GM12878 (cell line): ENCODE measurements around the gene CIAO2B. TPM values are rescaled to one million over a fixed set of nuclear protein-coding genes. Genes with fewer than 3 reads are reported as not detected.

ENCODE experiments used
- ATAC-seq: fragments of 200-7000 bp; cut with Tn5 transposase; 3 replicates; pipeline ENCODE4 v1.9.1; 2020; ENCODE audit warnings: mild to moderate bottlenecking, moderate library complexity
- BruUV-seq: library from RNA; stranded (reverse); fragments of 400-500 nt; replicated peaks from 2 replicates; lab custom pipeline; 2021; lab: Mats Ljungman, UMichigan
- CTCF ChIA-PET: fragments of 300-600 bp; sonication (Branson Sonifier 250); formaldehyde crosslinking; extraction: SDS; loops from one replicate; lab custom pipeline; 2021; ENCODE audit warnings: inconsistent platforms; lab: Yijun Ruan, JAX
- POLR2A ChIA-PET: fragments of 350-600 bp; formaldehyde crosslinking; extraction: SDS; loops from one replicate; lab custom pipeline; 2021; ENCODE audit warnings: inconsistent platforms; lab: Charles Lee
- RAD21 ChIA-PET: fragments of 300-600 bp; sonication (Branson Sonifier 250); formaldehyde crosslinking; loops from one replicate; lab custom pipeline; 2023; ENCODE audit warnings: antibody characterized with exemption; ENCODE audit not compliant: unreplicated experiment; lab: Charles Lee
- SMC1A ChIA-PET: fragments of 300-600 bp; sonication (Branson Sonifier 250); formaldehyde crosslinking; loops from one replicate; lab custom pipeline; 2023; ENCODE audit not compliant: unreplicated experiment, uncharacterized antibody; lab: Charles Lee
- DNase-seq: peaks from one replicate; pipeline ENCODE4 v3.0.0-alpha.2; 2011; ENCODE audit warnings: low read depth, low spot score
- FAIRE-seq: peaks from 3 replicates; lab custom pipeline; 2011; peaks lifted over from hg19 to GRCh38; lab: Jason Lieb, UNC
- H2AFZ ChIP-seq: 2 replicates; pipeline ENCODE4 v1.6.0; 2011; ENCODE audit warnings: low read depth, low read length, control low read depth; ENCODE audit not compliant: control insufficient read depth
- H3K27ac ChIP-seq: 2 replicates; pipeline ENCODE4 v1.5.1; 2011; ENCODE audit warnings: control low read depth; ENCODE audit not compliant: control insufficient read depth, insufficient read depth
- H3K27me3 ChIP-seq, 2 experiments: replicated peaks in 1 of 2; 2 replicates each; pipeline versions ENCODE4 v1.6.0 to v1.6.1; 2011; ENCODE audit warnings: low read length in 1 of 2; ENCODE audit not compliant: control insufficient read depth in 2 of 2, insufficient read depth in 2 of 2
- H3K36me3 ChIP-seq, 2 experiments: 2 replicates each; pipeline ENCODE4 v1.5.1; 2011; ENCODE audit warnings: low read length in 1 of 2; ENCODE audit not compliant: control insufficient read depth in 2 of 2, insufficient read depth in 2 of 2
- H3K4me1 ChIP-seq: 2 replicates; pipeline ENCODE4 v1.6.1; 2011; ENCODE audit warnings: mild to moderate bottlenecking, low read length, moderate library complexity, mixed read lengths; ENCODE audit not compliant: control insufficient read depth, insufficient read depth
- H3K4me2 ChIP-seq: 2 replicates; pipeline ENCODE4 v1.6.0; 2011; ENCODE audit warnings: control low read depth; ENCODE audit not compliant: control insufficient read depth, insufficient read depth
- H3K4me3 ChIP-seq: fragments of 200-600 bp; sonication (generic); 2 replicates; pipeline ENCODE4 v1.5.1; 2016
- H3K79me2 ChIP-seq: 2 replicates; pipeline ENCODE4 v1.6.0; 2011; ENCODE audit warnings: low read length; ENCODE audit not compliant: control insufficient read depth, insufficient read depth
- H3K9ac ChIP-seq: 2 replicates; pipeline ENCODE4 v1.8.0; 2011; ENCODE audit warnings: low read length, control low read depth, mixed read lengths; ENCODE audit not compliant: control insufficient read depth, insufficient read depth
- H3K9me3 ChIP-seq: replicated peaks from 3 replicates; pipeline ENCODE4 v1.5.1; 2011; ENCODE audit warnings: mild to moderate bottlenecking, low read length; ENCODE audit not compliant: control insufficient read depth, insufficient read depth
- H4K20me1 ChIP-seq: 2 replicates; pipeline ENCODE4 v1.6.0; 2011; ENCODE audit not compliant: control insufficient read depth, insufficient read depth
- BCL11A ChIP-seq: IDR thresholded peaks from 2 replicates; pipeline ENCODE4 v1.6.1; 2011; ENCODE audit warnings: low read depth, low read length
- HCFC1 ChIP-seq: fragments of 150-350 bp; IDR thresholded peaks from 2 replicates; pipeline ENCODE4 v1.6.1; 2014; ENCODE audit warnings: low read length
- HDGF ChIP-seq: fragments of 450-650 bp; IDR thresholded peaks from 2 replicates; pipeline ENCODE4 v1.6.1; 2016; ENCODE audit warnings: antibody characterized with exemption
- RFX5 ChIP-seq: IDR thresholded peaks from 2 replicates; pipeline ENCODE4 v1.6.1; 2011; ENCODE audit warnings: low read depth, low read length, improper control_type of control experiment
- STAT1 ChIP-seq: fragments of 450-650 bp; conservative IDR thresholded peaks from 2 replicates; pipeline ENCODE4 v1.6.1; 2014; ENCODE audit warnings: antibody characterized with exemption, mild to moderate bottlenecking
- TAF1 ChIP-seq: IDR thresholded peaks from 2 replicates; pipeline ENCODE4 v1.6.1; 2011; ENCODE audit warnings: mild to moderate bottlenecking, low read depth, low read length, borderline replicate concordance
- USF2 ChIP-seq: IDR thresholded peaks from 2 replicates; pipeline ENCODE4 v1.6.1; 2011; ENCODE audit warnings: low read depth, low read length, improper control_type of control experiment, borderline replicate concordance
- ZSCAN29 ChIP-seq: fragments of 450-650 bp; IDR thresholded peaks from 2 replicates; pipeline ENCODE4 v1.6.1; 2017; ENCODE audit warnings: mild to moderate bottlenecking, moderate library complexity
- WGBS: methylation state at CpG from one replicate; pipeline ENCODE4 v1.1.6; 2016; ENCODE audit warnings: low lambda C conversion rate; ENCODE audit not compliant: insufficient replicate concordance, insufficient coverage; ENCODE audit errors: missing lambda C conversion rate; 5-methylcytosine and 5-hydroxymethylcytosine counted together
- in situ Hi-C: fragments of 300-500 bp; cut with MboI; formaldehyde crosslinking; loops from 9 replicates; pipeline ENCODE4 v1.14.3; 2018; ENCODE audit warnings: mixed read lengths
- intact Hi-C: fragments of 100-400 bp; cut with micrococcal nuclease; formaldehyde crosslinking; loops from one replicate; pipeline ENCODE4 v1.14.2; 2022; ENCODE audit not compliant: unreplicated experiment
- polyA plus RNA-seq, 11 experiments: library from polyadenylated mRNA; depleted of rRNA in 4 of 11; unstranded in 6 of 11; stranded (reverse) in 5 of 11; fragments of >200 nt; fragmentation: Nextera tagmentation in 4 of 11; fragmentation: Illumina TruSeq in 1 of 11; extraction: Ambion mirVana in 4 of 11; extraction: Trizol in 1 of 11; gene quantifications; 1 replicate in 1 of 11; 2 replicates in 10 of 11; pipeline versions ENCODE4 v1.2.1 to v1.2.3, GENCODE V29; 2011 to 2016; ENCODE audit warnings: inconsistent platforms in 2 of 11, missing spikeins in 2 of 11, low read depth in 1 of 11
- total RNA-seq, 4 experiments: library from RNA; depleted of rRNA in 3 of 4; stranded (reverse); fragments of >200 nt in 3 of 4; fragmentation: Illumina TruSeq in 1 of 4; extraction: Trizol in 1 of 4; gene quantifications; 2 replicates each; pipeline versions ENCODE4 v1.2.1 to v1.2.3, GENCODE V29; 2013 to 2021

The CIAO2B gene
- total and polyA plus RNA-seq, 10 of the 15 experiments (the other 5 are each of a cell fraction or from before 2014, with no cell fraction given), result 76.4 to 241 (median 138) TPM

GRCh38 chr16:66920924-66921680 is 13.1 kb downstream of the CIAO2B start:
- Histone ChIP-seq H3K4me3 (no peak overlapping the region), H3K36me3 (no peaks in the 10 kb centered on the region), H3K4me2 (no peak overlapping the region), H3K4me1 (peaks cover 8% of the 10 kb centered on the region), H3K9me3 (no peaks in the 10 kb centered on the region), H3K27ac (no peak overlapping the region), H4K20me1 (no peaks in the 10 kb centered on the region), H3K79me2 (no peaks in the 10 kb centered on the region), H3K9ac (no peak overlapping the region), H2AFZ (no peak overlapping the region), H3K27me3 (peaks cover 0 to 3% of the 10 kb centered on the region in 2 experiments; a peak in 3 of 4 replicates)
- no peak for ATAC-seq
- no peak for DNase-seq
- intact Hi-C loops (no loop called here), in situ Hi-C loops (no loop called here)
- SMC1A ChIA-PET, result no interaction called here
- no peak for FAIRE-seq
- BruUV-seq, result no TSS peak
- no peak for TF ChIP-seq USF2
- no peak for TF ChIP-seq ZSCAN29
- TF ChIP-seq HDGF, result no peak
- CTCF ChIA-PET, result interaction anchor here (1.0 to 1.1 kb wide), 2 partner anchors 11 to 26 kb away, joined by 3 read pairs; no protein-coding TSS in a partner anchor
- RAD21 ChIA-PET, result interaction anchor here (1.0 kb wide), 1 partner anchor 11 kb away, joined by 3 read pairs; no protein-coding TSS in a partner anchor
- POLR2A ChIA-PET, result interaction anchor here (0.6 kb wide), 1 partner anchor 1676 kb away, joined by 3 read pairs; no protein-coding TSS in a partner anchor
- WGBS, result 26% methylated on average over 9 of the region's 9 CpGs

GRCh38 chr16:66920299-66920590 is 14.0 kb downstream of the CIAO2B start:
- ChIA-PET SMC1A (interaction anchor here (1.1 kb wide), 1 partner anchor 9 kb away, joined by 3 read pairs; no protein-coding TSS in a partner anchor), POLR2A (interaction anchor here (0.5 kb wide), 1 partner anchor 415 kb away, joined by 5 read pairs; no protein-coding TSS in a partner anchor), RAD21 (no interaction called here), CTCF (interaction anchor here (1.0 to 1.1 kb wide), 2 partner anchors 13 to 25 kb away, joined by 3 read pairs; no protein-coding TSS in a partner anchor)
- DNase-seq (no peak), FAIRE-seq (no peak), ATAC-seq (no peak)
- Histone ChIP-seq H3K9ac (no peak overlapping the region), H3K36me3 (no peaks in the 10 kb centered on the region), H3K79me2 (no peaks in the 10 kb centered on the region), H3K4me1 (peaks cover 2% of the 10 kb centered on the region), H3K27me3 (peaks cover 0 to 3% of the 10 kb centered on the region in 2 experiments; a peak in 3 of 4 replicates), H4K20me1 (no peaks in the 10 kb centered on the region), H3K4me2 (no peak overlapping the region), H2AFZ (no peak overlapping the region), H3K4me3 (no peak overlapping the region), H3K27ac (no peak overlapping the region), H3K9me3 (no peaks in the 10 kb centered on the region)
- intact Hi-C loops (no loop called here), in situ Hi-C loops (no loop called here)
- WGBS, result 32% methylated on average over 2 of the region's 2 CpGs
- no peak for TF ChIP-seq RFX5
- TF ChIP-seq STAT1, result no peak
- no peak for TF ChIP-seq TAF1
- TF ChIP-seq BCL11A, result no peak
- no peak for TF ChIP-seq HCFC1
- BruUV-seq, result no TSS peak
